PC-3 (cell line): ENCODE results near the gene RIMBP2. TPM values are rescaled to one million over a fixed set of nuclear protein-coding genes. Genes with fewer than 3 reads are reported as not detected.

Experiments used
- ATAC-seq: fragments of 200-7000 bp; cut with Tn5 transposase; 2 replicates; pipeline ENCODE4 v1.9.1; 2020; ENCODE audit warnings: mild to moderate bottlenecking, moderate library complexity
- BruUV-seq: library from RNA; stranded (reverse); fragments of 400-500 nt; replicated peaks from 2 replicates; lab custom pipeline; 2021; lab: Mats Ljungman, UMichigan
- CTCF ChIA-PET: fragments of 300-600 bp; sonication (Branson Sonifier 250); formaldehyde crosslinking; loops from one replicate; lab custom pipeline; 2022; ENCODE audit warnings: antibody characterized with exemption; lab: Charles Lee
- POLR2A ChIA-PET: fragments of 300-600 bp; sonication (Branson Sonifier 250); formaldehyde crosslinking; loops from one replicate; lab custom pipeline; 2022; ENCODE audit warnings: antibody characterized with exemption; ENCODE audit not compliant: unreplicated experiment; lab: Charles Lee
- DNase-seq: peaks from one replicate; pipeline ENCODE4 v3.0.0-alpha.2; 2015
- H2AFZ ChIP-seq: fragments of 300-600 bp; sonication (generic); 2 replicates; pipeline ENCODE4 v1.6.0; 2016; ENCODE audit warnings: antibody characterized with exemption, low read length
- H3F3A ChIP-seq: fragments of 300-600 bp; sonication (generic); one replicate; pipeline ENCODE4 v1.6.0; 2017; ENCODE audit warnings: antibody characterized with exemption, low read length, control low read depth, mild to moderate bottlenecking; ENCODE audit not compliant: unreplicated experiment
- H3K27ac ChIP-seq: fragments of 300-600 bp; sonication (generic); 2 replicates; pipeline ENCODE4 v1.5.1; 2016; ENCODE audit warnings: mild to moderate bottlenecking, low read length
- H3K27me3 ChIP-seq: fragments of 300-600 bp; sonication (generic); 2 replicates; pipeline ENCODE4 v1.6.1; 2016; ENCODE audit warnings: low read length, mixed read lengths
- H3K36me3 ChIP-seq: fragments of 300-600 bp; sonication (generic); 2 replicates; pipeline ENCODE4 v1.6.1; 2016; ENCODE audit warnings: low read depth, mixed run types, low read length, mixed read lengths
- H3K4me1 ChIP-seq: fragments of 300-600 bp; sonication (generic); 2 replicates; pipeline ENCODE4 v1.5.1; 2016; ENCODE audit warnings: low read length; ENCODE audit not compliant: insufficient read depth
- H3K4me2 ChIP-seq: fragments of 300-600 bp; sonication (generic); 2 replicates; pipeline ENCODE4 v1.6.0; 2016; ENCODE audit warnings: low read length
- H3K4me3 ChIP-seq: fragments of 300-600 bp; sonication (generic); 2 replicates; pipeline ENCODE4 v1.5.1; 2016; ENCODE audit warnings: mild to moderate bottlenecking, low read length, mixed read lengths
- H3K79me2 ChIP-seq: fragments of 300-600 bp; sonication (generic); 2 replicates; pipeline ENCODE4 v1.6.1; 2017; ENCODE audit warnings: low read length, mixed read lengths
- H3K9ac ChIP-seq: fragments of 300-600 bp; sonication (generic); 2 replicates; pipeline ENCODE4 v1.6.0; 2016; ENCODE audit warnings: mild to moderate bottlenecking, low read length
- H3K9me2 ChIP-seq: fragments of 300-600 bp; sonication (generic); replicated peaks from 2 replicates; pipeline ENCODE4 v1.6.1; 2016; ENCODE audit warnings: mixed run types, low read length, mixed read lengths
- H3K9me3 ChIP-seq: fragments of 300-600 bp; sonication (generic); 2 replicates; pipeline ENCODE4 v1.6.1; 2016; ENCODE audit warnings: low read length, mixed read lengths
- H4K20me1 ChIP-seq: fragments of 300-600 bp; sonication (generic); 2 replicates; pipeline ENCODE4 v1.6.1; 2016; ENCODE audit warnings: low read length, mixed read lengths
- EZH2 ChIP-seq: fragments of 300-600 bp; sonication (generic); IDR thresholded peaks from one replicate; pipeline ENCODE4 v1.6.1; 2017; ENCODE audit warnings: antibody characterized with exemption, mild to moderate bottlenecking, low read length; ENCODE audit not compliant: unreplicated experiment
- EZH2phosphoT487 ChIP-seq: fragments of 300-600 bp; sonication (generic); IDR thresholded peaks from 2 replicates; pipeline ENCODE4 v1.6.1; 2018; ENCODE audit warnings: mild to moderate bottlenecking, antibody characterized with exemption, low read length, borderline replicate concordance
- intact Hi-C: fragments of 100-400 bp; cut with micrococcal nuclease; formaldehyde crosslinking; loops from 2 replicates; pipeline ENCODE4 v1.9.0; 2023
- total RNA-seq: library from RNA; depleted of rRNA; stranded (reverse); fragments of >200 nt; gene quantifications from 2 replicates; pipeline ENCODE4 v1.2.3, GENCODE V29; 2014
- TF ChIP-seq, protein P1 (sequence below): fragments of 300-600 bp; sonication (generic); conservative IDR thresholded peaks from 2 replicates; pipeline ENCODE4 v1.5.1; 2017; ENCODE audit warnings: antibody characterized with exemption, low read depth, mild to moderate bottlenecking, low read length

Gene RIMBP2
- total RNA-seq, 1 experiment from 2014 or later, result not detected

DNA sequence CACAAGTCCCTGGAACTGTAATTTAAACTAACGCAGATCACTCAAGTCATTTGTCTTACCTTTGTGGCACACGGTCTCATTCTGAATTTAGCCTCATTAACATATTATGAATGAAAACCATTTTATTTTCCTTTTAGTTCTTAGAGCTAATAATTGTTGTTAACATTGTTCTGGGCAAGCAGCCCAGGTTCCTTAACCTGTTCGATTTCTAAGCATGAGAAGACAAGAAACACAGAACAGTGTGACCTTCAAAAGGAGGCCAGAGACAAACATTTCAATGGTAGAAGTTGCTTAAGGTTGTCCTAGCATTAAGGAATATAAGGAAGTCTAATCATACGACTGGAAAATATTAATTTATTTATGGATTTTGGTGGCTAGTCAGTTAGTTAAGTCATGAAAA lies 343.2 kb downstream of the RIMBP2 start:
- BruUV-seq, result no TSS peak
- H3K4me1 ChIP-seq, result no peaks in the 10 kb centered on the region
- no peaks in the 10 kb centered on the region for H4K20me1 ChIP-seq
- no peaks in the 10 kb centered on the region for H3K79me2 ChIP-seq
- ATAC-seq (no peak), DNase-seq (no peak)
- no peaks in the 10 kb centered on the region for H3K9me3 ChIP-seq
- H3K9ac ChIP-seq, result no peak overlapping the region
- TF ChIP-seq EZH2phosphoT487 (no peak), EZH2 (no peak)
- TF ChIP-seq, protein P1, sequence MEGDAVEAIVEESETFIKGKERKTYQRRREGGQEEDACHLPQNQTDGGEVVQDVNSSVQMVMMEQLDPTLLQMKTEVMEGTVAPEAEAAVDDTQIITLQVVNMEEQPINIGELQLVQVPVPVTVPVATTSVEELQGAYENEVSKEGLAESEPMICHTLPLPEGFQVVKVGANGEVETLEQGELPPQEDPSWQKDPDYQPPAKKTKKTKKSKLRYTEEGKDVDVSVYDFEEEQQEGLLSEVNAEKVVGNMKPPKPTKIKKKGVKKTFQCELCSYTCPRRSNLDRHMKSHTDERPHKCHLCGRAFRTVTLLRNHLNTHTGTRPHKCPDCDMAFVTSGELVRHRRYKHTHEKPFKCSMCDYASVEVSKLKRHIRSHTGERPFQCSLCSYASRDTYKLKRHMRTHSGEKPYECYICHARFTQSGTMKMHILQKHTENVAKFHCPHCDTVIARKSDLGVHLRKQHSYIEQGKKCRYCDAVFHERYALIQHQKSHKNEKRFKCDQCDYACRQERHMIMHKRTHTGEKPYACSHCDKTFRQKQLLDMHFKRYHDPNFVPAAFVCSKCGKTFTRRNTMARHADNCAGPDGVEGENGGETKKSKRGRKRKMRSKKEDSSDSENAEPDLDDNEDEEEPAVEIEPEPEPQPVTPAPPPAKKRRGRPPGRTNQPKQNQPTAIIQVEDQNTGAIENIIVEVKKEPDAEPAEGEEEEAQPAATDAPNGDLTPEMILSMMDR, result no peak
- ChIA-PET CTCF (no interaction called here), POLR2A (no interaction called here)
- H3K9me2 ChIP-seq, result no peaks in the 10 kb centered on the region
- H3K4me2 ChIP-seq, result no peak overlapping the region
- no peak overlapping the region for H2AFZ ChIP-seq
- intact Hi-C loops, result no loop called here
- H3F3A ChIP-seq, result no peaks in the 10 kb centered on the region
- H3K36me3 ChIP-seq, result no peaks in the 10 kb centered on the region
- no peaks in the 10 kb centered on the region for H3K27me3 ChIP-seq
- no peak overlapping the region for H3K4me3 ChIP-seq
- H3K27ac ChIP-seq, result no peak overlapping the region

DNA sequence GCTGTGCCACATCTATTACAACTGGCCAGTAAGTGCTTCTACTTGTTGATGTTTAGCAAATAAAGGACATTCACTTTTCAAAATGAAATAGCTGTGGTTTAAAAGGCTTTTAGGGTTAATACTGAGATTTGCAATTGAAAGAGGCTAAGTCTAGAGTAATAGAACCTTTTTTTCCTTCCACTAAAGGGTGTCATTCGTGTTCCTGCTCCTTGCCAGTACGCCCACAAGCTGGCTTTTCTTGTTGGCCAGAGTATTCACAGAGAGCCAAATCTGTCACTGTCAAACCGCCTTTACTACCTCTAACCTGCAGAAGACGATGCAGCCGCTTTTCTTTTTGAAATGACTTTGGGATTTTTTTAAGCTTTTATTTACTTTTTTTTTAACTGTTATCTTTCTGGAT lies 344.8 kb downstream of the RIMBP2 start:
- Histone ChIP-seq H3K4me1 (no peaks in the 10 kb centered on the region), H3K27ac (no peak overlapping the region), H3K9me2 (no peaks in the 10 kb centered on the region), H3K4me3 (no peak overlapping the region), H3K36me3 (no peaks in the 10 kb centered on the region), H3K27me3 (no peaks in the 10 kb centered on the region), H3K4me2 (no peak overlapping the region), H3K9ac (no peak overlapping the region), H3K79me2 (no peaks in the 10 kb centered on the region), H4K20me1 (no peaks in the 10 kb centered on the region), H2AFZ (no peak overlapping the region), H3F3A (no peaks in the 10 kb centered on the region), H3K9me3 (no peaks in the 10 kb centered on the region)
- ChIA-PET POLR2A (no interaction called here), CTCF (no interaction called here)
- ATAC-seq (no peak), DNase-seq (no peak)
- intact Hi-C loops, result no loop called here
- BruUV-seq, result no TSS peak
- TF ChIP-seq, protein P1, result no peak
- no peak for TF ChIP-seq EZH2phosphoT487
- TF ChIP-seq EZH2, result no peak

DNA sequence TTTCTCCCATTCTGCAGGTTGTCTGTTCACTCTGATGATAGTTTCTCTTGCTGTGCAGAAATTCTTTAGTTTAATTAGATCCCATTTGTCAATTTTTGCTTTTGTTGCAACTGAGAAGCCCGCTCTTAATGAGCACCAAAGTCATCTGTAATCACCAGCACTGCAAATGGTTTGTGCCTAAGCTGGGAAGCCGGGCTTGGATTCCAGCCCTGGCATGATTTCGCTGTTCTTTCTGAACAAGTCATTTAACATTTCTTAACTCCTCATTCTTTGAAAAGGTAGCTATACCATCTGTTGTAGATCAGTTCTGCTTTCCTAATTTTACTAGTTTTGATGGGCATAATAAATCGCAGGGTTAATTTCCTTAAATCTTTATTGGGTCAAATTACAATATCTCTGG lies 346.3 kb downstream of the RIMBP2 start:
- CTCF ChIA-PET, result no interaction called here
- ATAC-seq (no peak), DNase-seq (no peak)
- intact Hi-C loops, result no loop called here
- H2AFZ ChIP-seq, result no peak overlapping the region
- POLR2A ChIA-PET, result no interaction called here
- H3K27me3 ChIP-seq, result no peaks in the 10 kb centered on the region
- no peaks in the 10 kb centered on the region for H4K20me1 ChIP-seq
- H3K9ac ChIP-seq, result no peak overlapping the region
- H3F3A ChIP-seq, result no peaks in the 10 kb centered on the region
- H3K27ac ChIP-seq, result no peak overlapping the region
- H3K79me2 ChIP-seq, result no peaks in the 10 kb centered on the region
- no peaks in the 10 kb centered on the region for H3K9me3 ChIP-seq
- no peak overlapping the region for H3K4me2 ChIP-seq
- no peaks in the 10 kb centered on the region for H3K9me2 ChIP-seq
- TF ChIP-seq EZH2phosphoT487 (no peak), EZH2 (no peak)
- TF ChIP-seq, protein P1, result no peak
- BruUV-seq, result no TSS peak
- H3K4me3 ChIP-seq, result no peak overlapping the region
- H3K36me3 ChIP-seq, result no peaks in the 10 kb centered on the region
- no peaks in the 10 kb centered on the region for H3K4me1 ChIP-seq
